Breast epithelium (tissue), 3 donors: ENCODE measurements around the gene PTPN4.

ENCODE experiments used
- POLR2A ChIP-seq: fragments of 450-650 bp; IDR thresholded peaks from one replicate; pipeline ENCODE4 v1.6.1; 2016; ENCODE audit warnings: antibody characterized with exemption, mild to moderate bottlenecking, moderate library complexity
- POLR2AphosphoS5 ChIP-seq, 3 donors: sonication (generic); formaldehyde crosslinking; IDR thresholded peaks; one replicate each; pipeline ENCODE4 v1.6.1; 2017; ENCODE audit warnings: antibody characterized with exemption in 3 of 3
- TF ChIP-seq, protein P1 (sequence below), 3 donors: fragments of 450-650 bp; IDR thresholded peaks; one replicate each; pipeline ENCODE4 v1.5.1; 2016 to 2017; ENCODE audit warnings: antibody characterized with exemption in 3 of 3, mild to moderate bottlenecking in 3 of 3, moderate library complexity in 3 of 3

DNA sequence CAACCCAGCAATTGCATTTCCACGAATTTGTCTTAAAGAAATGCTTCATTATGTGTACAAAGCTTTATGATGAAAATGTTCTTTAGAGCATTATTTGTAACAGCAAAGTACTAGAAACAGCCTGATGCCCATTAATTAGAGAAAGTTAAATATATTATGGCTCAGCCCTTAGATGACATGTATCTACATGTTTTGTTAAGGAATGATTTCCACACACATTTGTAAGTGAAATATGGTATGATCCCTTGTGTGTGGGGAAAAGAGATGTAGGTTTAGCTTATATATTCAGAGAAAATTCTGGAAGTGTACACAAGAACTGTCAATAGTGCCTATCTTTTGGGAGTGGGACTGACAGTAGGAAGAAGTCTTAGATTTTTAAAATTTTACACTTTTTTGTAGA lies 3.8 kb upstream of the PTPN4 start:
- no peak for TF ChIP-seq POLR2A
- TF ChIP-seq, protein P1, sequence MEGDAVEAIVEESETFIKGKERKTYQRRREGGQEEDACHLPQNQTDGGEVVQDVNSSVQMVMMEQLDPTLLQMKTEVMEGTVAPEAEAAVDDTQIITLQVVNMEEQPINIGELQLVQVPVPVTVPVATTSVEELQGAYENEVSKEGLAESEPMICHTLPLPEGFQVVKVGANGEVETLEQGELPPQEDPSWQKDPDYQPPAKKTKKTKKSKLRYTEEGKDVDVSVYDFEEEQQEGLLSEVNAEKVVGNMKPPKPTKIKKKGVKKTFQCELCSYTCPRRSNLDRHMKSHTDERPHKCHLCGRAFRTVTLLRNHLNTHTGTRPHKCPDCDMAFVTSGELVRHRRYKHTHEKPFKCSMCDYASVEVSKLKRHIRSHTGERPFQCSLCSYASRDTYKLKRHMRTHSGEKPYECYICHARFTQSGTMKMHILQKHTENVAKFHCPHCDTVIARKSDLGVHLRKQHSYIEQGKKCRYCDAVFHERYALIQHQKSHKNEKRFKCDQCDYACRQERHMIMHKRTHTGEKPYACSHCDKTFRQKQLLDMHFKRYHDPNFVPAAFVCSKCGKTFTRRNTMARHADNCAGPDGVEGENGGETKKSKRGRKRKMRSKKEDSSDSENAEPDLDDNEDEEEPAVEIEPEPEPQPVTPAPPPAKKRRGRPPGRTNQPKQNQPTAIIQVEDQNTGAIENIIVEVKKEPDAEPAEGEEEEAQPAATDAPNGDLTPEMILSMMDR (IDR thresholded peaks at IDR 0.05), result no peak
- TF ChIP-seq POLR2AphosphoS5 (IDR thresholded peaks at IDR 0.05), result no peak
